K562 (cell line): Measurements from ENCODE around the gene CFAP20DC. TPM values are rescaled to one million over a fixed set of nuclear protein-coding genes. Genes with fewer than 3 reads are reported as not detected.
"Not testable (repeated sequence)": the region's sequence is repeated elsewhere in the genome, so short reads cannot be mapped to it uniquely, and the experiment has no call there.

Experiments
- ATAC-seq: fragments of 200-7000 bp; cut with Tn5 transposase; 3 replicates; pipeline ENCODE4 v1.9.1; 2020; ENCODE audit warnings: moderate library complexity
- BruUV-seq: library from RNA; stranded (reverse); fragments of 400-500 nt; replicated peaks from 2 replicates; lab custom pipeline; 2021; lab: Mats Ljungman, UMichigan
- CTCF ChIA-PET: fragments of 300-600 bp; formaldehyde crosslinking; extraction: SDS; loops from one replicate; lab custom pipeline; 2021; ENCODE audit warnings: low intra/inter-chr PET ratio; lab: Yijun Ruan, JAX
- POLR2A ChIA-PET: fragments of 300-600, 350-650 bp; sonication (Branson Sonifier 250); formaldehyde crosslinking; extraction: SDS; loops from one replicate; lab custom pipeline; 2021; ENCODE audit warnings: antibody characterized with exemption, inconsistent platforms; lab: Yijun Ruan, JAX
- DNase-seq, 4 experiments: peaks; one replicate each; pipeline versions ENCODE4 v3.0.0 to v3.0.0-alpha.2; 2011 to 2018; ENCODE audit warnings: low spot score in 3 of 4, mixed read lengths in 3 of 4; ENCODE audit errors: extremely low read depth in 1 of 4
- FAIRE-seq: peaks from 2 replicates; lab custom pipeline; 2011; peaks lifted over from hg19 to GRCh38; lab: Jason Lieb, UNC
- H2AFZ ChIP-seq: 2 replicates; pipeline ENCODE4 v1.6.0; 2011; ENCODE audit warnings: low read depth, low read length, control low read depth, inconsistent platforms
- H3K27ac ChIP-seq: fragments of 200-600 bp; 3 replicates; pipeline ENCODE4 v1.8.0; 2011; ENCODE audit warnings: low read depth, mild to moderate bottlenecking, control low read depth, inconsistent platforms, low read length, moderate library complexity, mixed read lengths; ENCODE audit errors: extremely low read depth
- H3K27me3 ChIP-seq, 2 experiments: fragments of 300-600 bp in 1 of 2; 2 replicates in 1 of 2; 3 replicates in 1 of 2; pipeline versions ENCODE4 v1.6.0 to v1.8.0; 2011; ENCODE audit warnings: inconsistent platforms in 2 of 2, low read length in 2 of 2, mild to moderate bottlenecking in 1 of 2, mixed read lengths in 1 of 2, moderate library complexity in 1 of 2; ENCODE audit not compliant: control insufficient read depth in 2 of 2, insufficient read depth in 2 of 2
- H3K36me3 ChIP-seq: fragments of 300-600 bp; 3 replicates; pipeline ENCODE4 v1.8.0; 2011; ENCODE audit warnings: mild to moderate bottlenecking, low read length, inconsistent platforms; ENCODE audit not compliant: control insufficient read depth, insufficient read depth
- H3K4me1 ChIP-seq, 2 experiments: fragments of 200-600 bp in 1 of 2; replicated peaks in 1 of 2; 2 replicates in 1 of 2; 3 replicates in 1 of 2; pipeline versions ENCODE4 v1.5.1 to v1.8.0; 2011; ENCODE audit warnings: inconsistent platforms in 2 of 2, low read length in 2 of 2, mild to moderate bottlenecking in 1 of 2, mixed read lengths in 1 of 2, moderate library complexity in 1 of 2; ENCODE audit not compliant: control insufficient read depth in 2 of 2, insufficient read depth in 2 of 2
- H3K4me2 ChIP-seq: 2 replicates; pipeline ENCODE4 v1.6.1; 2011; ENCODE audit warnings: low read length, control low read depth, inconsistent platforms, mixed read lengths; ENCODE audit not compliant: insufficient read depth
- H3K4me3 ChIP-seq: fragments of 200-600 bp; sonication (generic), shearing (Covaris generic); 2 replicates; pipeline ENCODE4 v1.5.1; 2016; ENCODE audit warnings: control low read depth, inconsistent platforms
- H3K79me2 ChIP-seq: fragments of 200-600 bp; 3 replicates; pipeline ENCODE4 v1.8.0; 2011; ENCODE audit warnings: low read length, inconsistent platforms; ENCODE audit not compliant: control insufficient read depth, insufficient read depth
- H3K9ac ChIP-seq, 2 experiments: 2 replicates each; pipeline versions ENCODE4 v1.6.0 to v1.6.1; 2011; ENCODE audit warnings: low read depth in 2 of 2, low read length in 2 of 2, control low read depth in 1 of 2, inconsistent platforms in 1 of 2, mild to moderate bottlenecking in 1 of 2, mixed read lengths in 1 of 2; ENCODE audit not compliant: insufficient read depth in 1 of 2
- H3K9me1 ChIP-seq: one replicate; pipeline ENCODE4 v1.6.0; 2011; ENCODE audit warnings: inconsistent platforms, mild to moderate bottlenecking, low read length, moderate library complexity; ENCODE audit not compliant: control insufficient read depth, insufficient read depth
- H3K9me3 ChIP-seq: replicated peaks from 2 replicates; pipeline ENCODE4 v1.5.1; 2011; ENCODE audit warnings: low read depth, low read length, inconsistent platforms; ENCODE audit not compliant: control insufficient read depth, insufficient read depth
- H4K20me1 ChIP-seq: replicated peaks from 2 replicates; pipeline ENCODE4 v1.6.1; 2011; ENCODE audit warnings: low read length, inconsistent platforms, mixed read lengths; ENCODE audit not compliant: control insufficient read depth, insufficient read depth
- CHCHD3 ChIP-seq: fragments of 250-450 bp; sonication (Bioruptor Pico); IDR thresholded peaks from 2 replicates; pipeline ENCODE4 v2.1.2; 2022; ENCODE audit warnings: mild to moderate bottlenecking
- CHD1 ChIP-seq: fragments of 200-600 bp; sonication (generic); IDR thresholded peaks from one replicate; pipeline ENCODE4 v1.6.1; 2012; ENCODE audit warnings: mild to moderate bottlenecking, moderate library complexity, low read length, inconsistent platforms
- KAT2B ChIP-seq: IDR thresholded peaks from one replicate; pipeline ENCODE4 v1.6.1; 2012; ENCODE audit warnings: low read depth, mild to moderate bottlenecking, control low read depth, inconsistent platforms, low read length, moderate library complexity
- NFYB ChIP-seq: IDR thresholded peaks from 2 replicates; pipeline ENCODE4 v1.6.1; 2011; ENCODE audit warnings: mild to moderate bottlenecking, moderate library complexity; ENCODE audit not compliant: insufficient read length; ENCODE audit errors: extremely low read depth
- TCF3 ChIP-seq: sonication (generic); formaldehyde crosslinking; IDR thresholded peaks from 2 replicates; pipeline ENCODE4 v1.4.0; 2020; ENCODE audit warnings: mild to moderate bottlenecking, missing genetic modification reagents
- WGBS: fragments of 100-300 bp; shearing (Covaris generic); methylation state at CpG from one replicate; pipeline ENCODE4 v1.1.6; 2016; ENCODE audit warnings: low coverage, mixed read lengths; ENCODE audit not compliant: insufficient coverage; ENCODE audit errors: missing lambda C conversion rate; 5-methylcytosine and 5-hydroxymethylcytosine counted together
- in situ Hi-C: fragments of 300-500 bp; cut with MboI; formaldehyde crosslinking; loops from 4 replicates; pipeline ENCODE4 v1.15.0; 2018; ENCODE audit warnings: inconsistent platforms, mixed read lengths
- intact Hi-C: fragments of 100-400 bp; cut with micrococcal nuclease; formaldehyde crosslinking; loops from 2 replicates; pipeline ENCODE4 v1.14.2; 2022
- polyA plus RNA-seq, 8 experiments: library from polyadenylated mRNA; depleted of rRNA in 4 of 8; stranded (reverse) in 5 of 8; unstranded in 3 of 8; fragments of >200 nt; fragmentation: Nextera tagmentation in 2 of 8; fragmentation: Illumina TruSeq in 1 of 8; extraction: Ambion mirVana in 2 of 8; extraction: Trizol in 1 of 8; gene quantifications; 2 replicates each; pipeline versions ENCODE4 v1.2.1 to v1.2.3, GENCODE V29; 2011 to 2014; ENCODE audit warnings: inconsistent platforms in 1 of 8, missing spikeins in 1 of 8
- total RNA-seq, 7 experiments: library from RNA; depleted of rRNA in 6 of 7; stranded (reverse); fragments of >200 nt in 6 of 7; fragmentation: Illumina TruSeq in 2 of 7; extraction: Trizol in 2 of 7; gene quantifications; 2 replicates each; pipeline versions ENCODE4 v1.2.1 to v1.2.3, GENCODE V29; 2011 to 2021; ENCODE audit warnings: low replicate concordance in 1 of 7
- TF ChIP-seq, protein P1 (sequence below): fragments of 450-650 bp; formaldehyde crosslinking; IDR thresholded peaks from 2 replicates; pipeline ENCODE4 v1.4.0; 2022; ENCODE audit warnings: missing genetic modification characterization
- TF ChIP-seq, protein P2 (sequence below): sonication (generic); formaldehyde crosslinking; IDR thresholded peaks from 2 replicates; pipeline ENCODE4 v1.8.0; 2022; ENCODE audit warnings: mild to moderate bottlenecking, missing genetic modification reagents, borderline replicate concordance

CFAP20DC gene
- total and polyA plus RNA-seq, 9 of the 15 experiments (the other 6 are each of a cell fraction or from before 2014, with no cell fraction given): 1.6 to 5.9 (median 4.6) TPM

GRCh38 chr3:58711871-58712270 lies 338.0 kb downstream of the CFAP20DC start (continued):
- TF ChIP-seq, protein P1, sequence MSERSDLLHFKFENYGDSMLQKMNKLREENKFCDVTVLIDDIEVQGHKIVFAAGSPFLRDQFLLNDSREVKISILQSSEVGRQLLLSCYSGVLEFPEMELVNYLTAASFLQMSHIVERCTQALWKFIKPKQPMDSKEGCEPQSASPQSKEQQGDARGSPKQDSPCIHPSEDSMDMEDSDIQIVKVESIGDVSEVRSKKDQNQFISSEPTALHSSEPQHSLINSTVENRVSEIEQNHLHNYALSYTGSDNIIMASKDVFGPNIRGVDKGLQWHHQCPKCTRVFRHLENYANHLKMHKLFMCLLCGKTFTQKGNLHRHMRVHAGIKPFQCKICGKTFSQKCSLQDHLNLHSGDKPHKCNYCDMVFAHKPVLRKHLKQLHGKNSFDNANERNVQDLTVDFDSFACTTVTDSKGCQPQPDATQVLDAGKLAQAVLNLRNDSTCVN (CRISPR knock-in tag): no peak
- no peak for TF ChIP-seq KAT2B
- TF ChIP-seq CHCHD3 (CRISPR knock-in tag): no peak
- TF ChIP-seq TCF3 (CRISPR knock-in tag): no peak
- no peak for TF ChIP-seq CHD1
- TF ChIP-seq, protein P2, sequence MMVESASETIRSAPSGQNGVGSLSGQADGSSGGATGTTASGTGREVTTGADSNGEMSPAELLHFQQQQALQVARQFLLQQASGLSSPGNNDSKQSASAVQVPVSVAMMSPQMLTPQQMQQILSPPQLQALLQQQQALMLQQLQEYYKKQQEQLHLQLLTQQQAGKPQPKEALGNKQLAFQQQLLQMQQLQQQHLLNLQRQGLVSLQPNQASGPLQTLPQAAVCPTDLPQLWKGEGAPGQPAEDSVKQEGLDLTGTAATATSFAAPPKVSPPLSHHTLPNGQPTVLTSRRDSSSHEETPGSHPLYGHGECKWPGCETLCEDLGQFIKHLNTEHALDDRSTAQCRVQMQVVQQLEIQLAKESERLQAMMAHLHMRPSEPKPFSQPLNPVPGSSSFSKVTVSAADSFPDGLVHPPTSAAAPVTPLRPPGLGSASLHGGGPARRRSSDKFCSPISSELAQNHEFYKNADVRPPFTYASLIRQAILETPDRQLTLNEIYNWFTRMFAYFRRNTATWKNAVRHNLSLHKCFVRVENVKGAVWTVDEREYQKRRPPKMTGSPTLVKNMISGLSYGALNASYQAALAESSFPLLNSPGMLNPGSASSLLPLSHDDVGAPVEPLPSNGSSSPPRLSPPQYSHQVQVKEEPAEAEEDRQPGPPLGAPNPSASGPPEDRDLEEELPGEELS: no peak

- H3K27me3 ChIP-seq, H3K4me2 ChIP-seq, FAIRE-seq, ATAC-seq, H3K79me2 ChIP-seq, H3K9me1 ChIP-seq, in situ Hi-C loops, H3K36me3 ChIP-seq, intact Hi-C loops, H4K20me1 ChIP-seq, H3K4me3 ChIP-seq, H3K4me1 ChIP-seq, CTCF ChIA-PET, H3K9ac ChIP-seq, BruUV-seq, H3K27ac ChIP-seq, DNase-seq, POLR2A ChIA-PET, H3K9me3 ChIP-seq, H2AFZ ChIP-seq: not testable (repeated sequence)
- 5% methylated on average over 3 of the region's 3 CpGs for WGBS
- TF ChIP-seq NFYB: peak; percentile 65
These were observed 340.8 kb downstream of the CFAP20DC start for GRCh38 chr3:58708983-58709382.
